NCI-H524 treated with DMSO at 0.1 percent for 48 hours (cell line): Measurements from ENCODE around the gene COL8A1.

Experiments
- DNase-seq: peaks from one replicate; lab custom pipeline; 2025; lab: John Stamatoyannopoulos, UW

Gene COL8A1

DNA sequence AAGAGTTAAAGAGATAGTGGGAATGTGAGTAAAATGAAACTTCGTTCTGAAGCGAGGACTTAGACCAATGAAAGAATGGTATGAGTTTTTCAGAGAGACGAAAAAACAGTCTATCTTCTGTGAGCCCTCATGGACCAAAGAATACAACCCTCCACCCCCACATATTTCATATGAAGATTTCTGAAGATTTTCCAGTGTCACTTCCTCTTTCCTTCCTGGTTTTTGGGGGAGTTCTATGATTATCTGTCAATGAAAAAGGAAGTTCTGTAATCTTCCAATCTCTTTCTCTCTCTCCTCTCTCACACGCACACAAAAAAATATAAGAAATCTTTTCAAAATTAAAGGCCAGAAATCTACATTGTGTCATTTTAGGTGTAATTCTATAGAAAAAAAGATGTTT, 206.9 kb downstream of the COL8A1 start:
- DNase-seq: no peak

DNA sequence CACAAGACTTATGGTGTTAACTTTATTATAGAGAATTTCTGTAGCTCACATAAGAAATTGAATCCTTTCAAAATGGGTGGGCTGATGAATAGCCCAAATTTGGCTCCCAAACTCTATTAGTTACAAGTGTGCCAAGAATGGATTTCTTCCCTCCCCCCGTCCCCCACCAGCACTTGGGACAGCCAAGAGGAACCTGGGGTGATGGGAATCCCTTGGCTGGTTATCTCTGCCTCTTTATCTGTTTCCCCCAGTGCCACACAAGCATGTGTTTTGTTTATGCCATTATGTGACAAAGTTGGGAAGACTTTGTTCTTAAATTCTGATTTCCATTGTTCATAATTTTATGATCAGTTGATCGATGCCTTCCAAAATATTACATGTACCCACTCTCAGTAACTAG, 207.6 kb downstream of the COL8A1 start:
- DNase-seq: no peak

DNA sequence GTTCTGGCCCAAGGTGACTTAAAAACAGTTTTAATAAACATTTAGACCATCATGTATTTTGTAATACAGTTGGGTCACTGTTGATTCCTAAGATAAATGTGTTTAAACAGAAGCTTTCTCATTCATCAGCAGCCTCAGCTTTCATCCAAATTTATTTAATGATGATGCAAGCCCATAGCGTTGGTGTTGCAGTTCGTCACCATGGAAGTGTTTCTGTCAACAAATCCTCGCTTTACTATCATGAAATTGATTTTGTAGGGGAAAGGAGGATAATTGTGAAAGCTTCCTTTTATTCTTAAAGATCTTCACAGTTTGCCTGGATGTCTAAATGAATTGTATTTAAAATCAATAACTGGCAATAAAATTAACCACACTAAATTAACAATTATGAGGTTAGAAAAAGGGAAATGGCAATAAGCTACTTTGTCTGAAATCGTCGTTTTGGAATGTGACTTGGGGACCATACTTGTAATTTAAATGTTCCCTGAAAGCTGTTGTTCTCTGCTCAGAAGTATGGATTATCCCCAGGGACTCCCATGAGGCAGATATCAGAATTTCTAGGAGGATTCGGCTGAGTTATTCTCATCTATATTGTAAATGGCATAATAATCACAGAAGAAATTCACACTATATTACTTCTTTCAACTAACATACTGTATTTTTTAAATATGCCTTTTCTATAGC, 208.2 kb downstream of the COL8A1 start:
- DNase-seq: no peak

DNA sequence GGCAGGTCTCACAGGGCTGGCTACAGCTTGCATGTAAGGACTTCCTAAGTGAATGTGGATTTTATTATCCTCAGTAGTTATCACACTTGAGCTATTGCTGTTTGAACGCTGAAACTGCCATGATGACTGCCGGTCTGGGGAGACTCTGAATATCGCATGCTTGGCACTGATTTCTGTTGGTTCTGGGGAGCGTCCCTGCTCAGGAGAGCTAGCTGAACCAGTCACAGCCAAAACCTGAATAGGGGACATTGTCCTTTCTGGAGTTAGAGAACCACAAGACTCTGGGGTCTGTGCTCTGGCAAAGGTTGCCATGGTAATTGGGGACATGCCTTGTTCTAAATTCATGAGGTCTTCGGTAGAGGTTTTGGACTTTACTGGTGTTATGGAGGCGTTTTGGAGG, 210.0 kb downstream of the COL8A1 start:
- DNase-seq: no peak
